Esophagus squamous epithelium (tissue), 4 donors: ENCODE results near the gene RNASE4.

Source experiments
- POLR2A ChIP-seq, 4 donors: fragments of 450-650 bp; IDR thresholded peaks; one replicate each; pipeline ENCODE4 v1.6.1; 2017; ENCODE audit warnings: antibody characterized with exemption in 4 of 4, mild to moderate bottlenecking in 4 of 4, moderate library complexity in 3 of 4
- TF ChIP-seq, protein P1 (sequence below), 6 experiments: fragments of 450-650 bp in 4 of 6; fragments of 200-600 bp in 2 of 6; sonication (generic) in 2 of 6; IDR thresholded peaks; one replicate each; pipeline ENCODE4 v1.5.1; 2016 to 2019; ENCODE audit warnings: antibody characterized with exemption in 6 of 6, mild to moderate bottlenecking in 4 of 6, moderate library complexity in 4 of 6

DNA sequence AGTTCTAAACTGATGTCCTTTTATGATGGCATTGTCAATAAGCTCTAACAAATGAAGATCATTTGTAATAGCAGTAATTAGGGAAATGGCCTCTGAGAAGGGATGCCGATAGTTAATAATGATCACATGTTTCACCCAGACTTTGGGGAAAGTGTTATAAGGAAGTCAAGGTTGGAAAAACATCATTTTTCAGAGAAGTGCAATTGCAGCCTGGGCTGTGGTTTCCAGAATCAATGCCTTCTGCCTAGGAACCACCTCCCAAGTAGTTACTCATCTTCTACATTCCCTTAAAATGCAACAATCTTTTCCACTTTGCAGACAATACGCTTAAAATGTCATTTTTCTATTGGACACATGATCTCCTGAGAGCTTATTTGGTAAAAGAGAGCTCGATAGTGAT is 62.2 kb downstream of the RNASE4 start:
- TF ChIP-seq, protein P1, sequence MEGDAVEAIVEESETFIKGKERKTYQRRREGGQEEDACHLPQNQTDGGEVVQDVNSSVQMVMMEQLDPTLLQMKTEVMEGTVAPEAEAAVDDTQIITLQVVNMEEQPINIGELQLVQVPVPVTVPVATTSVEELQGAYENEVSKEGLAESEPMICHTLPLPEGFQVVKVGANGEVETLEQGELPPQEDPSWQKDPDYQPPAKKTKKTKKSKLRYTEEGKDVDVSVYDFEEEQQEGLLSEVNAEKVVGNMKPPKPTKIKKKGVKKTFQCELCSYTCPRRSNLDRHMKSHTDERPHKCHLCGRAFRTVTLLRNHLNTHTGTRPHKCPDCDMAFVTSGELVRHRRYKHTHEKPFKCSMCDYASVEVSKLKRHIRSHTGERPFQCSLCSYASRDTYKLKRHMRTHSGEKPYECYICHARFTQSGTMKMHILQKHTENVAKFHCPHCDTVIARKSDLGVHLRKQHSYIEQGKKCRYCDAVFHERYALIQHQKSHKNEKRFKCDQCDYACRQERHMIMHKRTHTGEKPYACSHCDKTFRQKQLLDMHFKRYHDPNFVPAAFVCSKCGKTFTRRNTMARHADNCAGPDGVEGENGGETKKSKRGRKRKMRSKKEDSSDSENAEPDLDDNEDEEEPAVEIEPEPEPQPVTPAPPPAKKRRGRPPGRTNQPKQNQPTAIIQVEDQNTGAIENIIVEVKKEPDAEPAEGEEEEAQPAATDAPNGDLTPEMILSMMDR (IDR thresholded peaks at IDR 0.05), result no peak
- no peak for TF ChIP-seq POLR2A (IDR thresholded peaks at IDR 0.05)
